ENCODE results near the gene ECSCR. TPM values are rescaled to one million over a fixed set of nuclear protein-coding genes. Genes with fewer than 3 reads are reported as not detected.

Gene ECSCR
- total RNA-seq, 1 donor from 2014 or later: not detected

GRCh38 chr5:139459451-139459934 lies 3.0 kb downstream of the ECSCR start:
- DNase-seq (no peak), ATAC-seq (ENCODE audit: low read depth) (no peak)
- Mint-ChIP-seq H3K9me3 (no peaks in the 10 kb centered on the region), H3K36me3 (ENCODE audit: low read depth) (no peaks in the 10 kb centered on the region), H3K27me3 (no peaks in the 10 kb centered on the region), H3K4me1 (peaks cover 7% of the 10 kb centered on the region), H3K27ac (no peak overlapping the region), H3K4me3 (no peak overlapping the region)
- intact Hi-C loops (cut with micrococcal nuclease): loop anchor here (2.0 kb wide), 1 partner anchor 21 kb away; the partner anchor contains the start of gene DNAJC18
- CTCF ChIA-PET: no interaction called here
- POLR2A ChIA-PET: no interaction called here
- TF ChIP-seq CTCF (IDR thresholded peaks at IDR 0.05): no peak

- DNase-seq: no peak
- intact Hi-C loops (cut with micrococcal nuclease): loop anchor here (2.0 kb wide), 1 partner anchor 20 kb away; the partner anchor contains the start of gene DNAJC18
- Mint-ChIP-seq H3K9me3 (no peaks in the 10 kb centered on the region), H3K4me1 (peaks cover 14% of the 10 kb centered on the region), H3K27ac (no peak overlapping the region), H3K27me3 (no peaks in the 10 kb centered on the region), H3K4me3 (no peak overlapping the region), H3K36me3 (ENCODE audit: low read depth) (no peaks in the 10 kb centered on the region)
- ChIA-PET CTCF (no interaction called here), POLR2A (interaction anchor here (0.7 kb wide), 1 partner anchor 22 kb away, joined by 5 read pairs; no protein-coding TSS in a partner anchor)
- no peak for TF ChIP-seq CTCF (IDR thresholded peaks at IDR 0.05)
- peak; percentile 61 for ATAC-seq (ENCODE audit: low read depth)
These were observed 3.7 kb downstream of the ECSCR start for GRCh38 chr5:139458580-139459407.

GRCh38 chr5:139457653-139458306 lies 4.8 kb downstream of the ECSCR start:
- TF ChIP-seq CTCF (IDR thresholded peaks at IDR 0.05): no peak
- Mint-ChIP-seq H3K36me3 (ENCODE audit: low read depth) (no peaks in the 10 kb centered on the region), H3K4me3 (no peak overlapping the region), H3K27me3 (no peaks in the 10 kb centered on the region), H3K4me1 (peaks cover 15% of the 10 kb centered on the region), H3K9me3 (no peaks in the 10 kb centered on the region), H3K27ac (no peak overlapping the region)
- CTCF ChIA-PET: no interaction called here
- ATAC-seq (ENCODE audit: low read depth) (no peak), DNase-seq (no peak)
- POLR2A ChIA-PET: interaction anchor here (0.7 kb wide), 1 partner anchor 21 kb away, joined by 5 read pairs; no protein-coding TSS in a partner anchor
- intact Hi-C loops (cut with micrococcal nuclease): loop anchor here (2.0 kb wide), 1 partner anchor 19 kb away; the partner anchor contains the start of gene DNAJC18

- Mint-ChIP-seq H3K27me3 (no peaks in the 10 kb centered on the region), H3K4me3 (no peak overlapping the region), H3K36me3 (ENCODE audit: low read depth) (no peaks in the 10 kb centered on the region), H3K27ac (no peak overlapping the region), H3K4me1 (peaks cover 15% of the 10 kb centered on the region), H3K9me3 (no peaks in the 10 kb centered on the region)
- ChIA-PET CTCF (no interaction called here), POLR2A (no interaction called here)
- TF ChIP-seq CTCF (IDR thresholded peaks at IDR 0.05): no peak
- DNase-seq (no peak), ATAC-seq (ENCODE audit: low read depth) (no peak)
- intact Hi-C loops (cut with micrococcal nuclease): no loop called here
These were observed 5.3 kb downstream of the ECSCR start for GRCh38 chr5:139457241-139457640.

- H3K4me1 Mint-ChIP-seq: peaks cover 15% of the 10 kb centered on the region
- intact Hi-C loops (cut with micrococcal nuclease): no loop called here
- TF ChIP-seq CTCF (IDR thresholded peaks at IDR 0.05): no peak
- H3K4me3 Mint-ChIP-seq: no peak overlapping the region
- ATAC-seq (ENCODE audit: low read depth) (no peak), DNase-seq (no peak)
- no peaks in the 10 kb centered on the region for H3K36me3 Mint-ChIP-seq (ENCODE audit: low read depth)
- CTCF ChIA-PET: no interaction called here
- no peak overlapping the region for H3K27ac Mint-ChIP-seq
- POLR2A ChIA-PET: no interaction called here
- H3K27me3 Mint-ChIP-seq: no peaks in the 10 kb centered on the region
- no peaks in the 10 kb centered on the region for H3K9me3 Mint-ChIP-seq
These were observed 5.8 kb downstream of the ECSCR start for GRCh38 chr5:139456776-139457175.
